Spleen (tissue), 7 donors: ENCODE data around the gene NAA16.

Source experiments
- POLR2A ChIP-seq, 3 donors: fragments of 450-650 bp; IDR thresholded peaks; one replicate each; pipeline ENCODE4 v1.5.1; 2017; ENCODE audit warnings: antibody characterized with exemption in 3 of 3, mild to moderate bottlenecking in 1 of 3
- POLR2AphosphoS5 ChIP-seq, 3 donors: sonication (generic); formaldehyde crosslinking; IDR thresholded peaks; one replicate each; pipeline ENCODE4 v1.5.1; 2017; ENCODE audit warnings: antibody characterized with exemption in 3 of 3
- TF ChIP-seq, protein P1 (sequence below), 11 experiments: fragments of 200-600 bp in 7 of 11; fragments of 450-650 bp in 4 of 11; sonication (generic) in 4 of 11; IDR thresholded peaks in 8 of 11; conservative IDR thresholded peaks in 3 of 11; 1 replicate in 7 of 11; 2 replicates in 4 of 11; pipeline versions ENCODE4 v1.4.0 to v1.8.0; 2016 to 2021; ENCODE audit warnings: antibody characterized with exemption in 11 of 11, inconsistent platforms in 4 of 11, mild to moderate bottlenecking in 1 of 11
- donor health status: DM: no; HTN: no; CAD: no; lungs with moderate emphysema.
- donor health status: DM: no; HTN: no; CAD: no.
- donor health status: DM: no; HTN: no; CAD: no.

DNA sequence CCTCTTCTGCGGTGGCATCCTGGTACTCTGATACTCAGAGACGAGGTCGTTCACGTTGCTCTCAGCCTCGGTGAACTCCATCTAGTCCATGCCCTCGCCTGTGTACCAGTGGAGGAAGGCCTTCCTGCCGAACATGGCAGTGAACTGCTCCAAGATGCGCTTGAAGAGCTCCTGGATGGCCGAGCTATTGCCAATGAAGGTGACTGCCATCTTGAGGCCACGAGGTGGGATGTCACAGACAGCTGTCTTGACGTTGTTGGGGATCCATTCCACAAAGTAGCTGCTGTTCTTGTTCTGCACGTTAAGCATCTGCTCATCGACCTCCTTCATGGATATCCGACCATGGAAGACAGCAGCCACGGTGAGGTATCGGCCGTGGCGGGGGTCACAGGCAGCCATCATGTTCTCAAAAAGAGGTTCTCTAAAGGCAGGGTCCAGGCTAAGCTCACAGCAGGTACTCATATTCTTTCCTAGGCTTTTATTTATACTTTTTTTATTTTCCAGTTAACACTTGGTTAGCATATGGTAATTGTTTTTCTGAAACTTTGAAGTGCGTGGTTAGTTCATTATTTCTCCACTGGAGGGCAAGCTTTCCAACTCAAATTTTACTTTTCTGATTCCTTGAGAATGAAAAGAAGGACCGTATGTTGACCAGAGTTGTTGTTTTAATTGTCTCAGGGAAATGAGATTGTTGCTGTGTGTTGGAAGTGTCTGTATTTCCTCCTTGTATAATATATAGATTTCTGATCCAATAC, 73.9 kb downstream of the NAA16 start:
- TF ChIP-seq, protein P1, sequence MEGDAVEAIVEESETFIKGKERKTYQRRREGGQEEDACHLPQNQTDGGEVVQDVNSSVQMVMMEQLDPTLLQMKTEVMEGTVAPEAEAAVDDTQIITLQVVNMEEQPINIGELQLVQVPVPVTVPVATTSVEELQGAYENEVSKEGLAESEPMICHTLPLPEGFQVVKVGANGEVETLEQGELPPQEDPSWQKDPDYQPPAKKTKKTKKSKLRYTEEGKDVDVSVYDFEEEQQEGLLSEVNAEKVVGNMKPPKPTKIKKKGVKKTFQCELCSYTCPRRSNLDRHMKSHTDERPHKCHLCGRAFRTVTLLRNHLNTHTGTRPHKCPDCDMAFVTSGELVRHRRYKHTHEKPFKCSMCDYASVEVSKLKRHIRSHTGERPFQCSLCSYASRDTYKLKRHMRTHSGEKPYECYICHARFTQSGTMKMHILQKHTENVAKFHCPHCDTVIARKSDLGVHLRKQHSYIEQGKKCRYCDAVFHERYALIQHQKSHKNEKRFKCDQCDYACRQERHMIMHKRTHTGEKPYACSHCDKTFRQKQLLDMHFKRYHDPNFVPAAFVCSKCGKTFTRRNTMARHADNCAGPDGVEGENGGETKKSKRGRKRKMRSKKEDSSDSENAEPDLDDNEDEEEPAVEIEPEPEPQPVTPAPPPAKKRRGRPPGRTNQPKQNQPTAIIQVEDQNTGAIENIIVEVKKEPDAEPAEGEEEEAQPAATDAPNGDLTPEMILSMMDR (IDR thresholded peaks at IDR 0.05 in 8 of 11, conservative IDR thresholded peaks at IDR 0.05 in 3 of 11), result peak in 1 of 11 experiments; percentile 11
- TF ChIP-seq POLR2A (IDR thresholded peaks at IDR 0.05) (no peak), POLR2AphosphoS5 (IDR thresholded peaks at IDR 0.05) (no peak)
